ENCODE data around the gene TBC1D9B.

The TBC1D9B gene

DNA sequence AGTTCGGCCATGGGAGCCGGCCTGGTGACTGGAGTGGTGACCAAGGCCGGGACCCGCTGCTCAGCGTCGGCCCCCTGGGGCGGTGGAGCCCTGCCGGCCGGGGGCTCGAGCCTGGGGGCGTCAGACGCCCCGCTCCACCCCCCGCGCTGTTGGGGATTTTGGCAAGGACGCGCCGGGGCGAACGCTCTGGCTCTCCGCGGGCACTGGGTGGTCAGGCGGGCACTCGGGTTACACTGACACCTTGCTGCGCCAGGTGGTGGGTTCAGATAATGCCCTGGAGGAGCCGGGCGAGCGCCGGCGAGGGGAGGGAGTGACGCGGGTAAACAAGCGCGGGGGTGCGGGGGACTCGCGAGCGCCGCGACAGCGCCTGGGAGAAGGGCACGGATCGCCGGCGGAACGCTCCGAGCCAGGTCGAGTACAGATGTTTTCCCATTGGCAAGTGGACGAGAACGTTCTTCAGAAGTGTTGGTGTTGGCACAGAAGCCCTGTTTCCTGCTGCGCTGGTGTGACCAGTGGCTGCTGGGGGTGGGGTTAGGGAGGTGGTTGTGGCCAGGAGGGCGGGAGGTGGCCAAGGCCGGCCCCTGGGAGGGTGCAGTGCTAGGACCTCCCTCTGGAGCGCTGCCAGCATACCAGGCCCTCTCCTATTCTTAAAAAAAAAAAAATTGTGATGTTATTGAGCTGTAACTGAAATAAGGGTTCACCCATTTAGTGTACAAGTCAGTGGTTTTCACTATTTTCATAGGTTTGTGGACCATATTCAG is 86.2 kb downstream of the TBC1D9B start:
- Histone ChIP-seq H3K27ac (ENCODE audit: insufficient read depth, low read depth, low read length, poor library complexity, severe bottlenecking) (peak overlapping the region; percentile 78), H3K4me1 (ENCODE audit: control insufficient read depth, insufficient read depth, low read length) (peaks cover 27% of the 10 kb centered on the region), H3K9me3 (ENCODE audit: control insufficient read depth, low read length) (no peaks in the 10 kb centered on the region), H3K4me3 (ENCODE audit: insufficient read depth, low read depth, low read length) (peak overlapping the region; percentile 87), H3K27me3 (ENCODE audit: control insufficient read depth, insufficient read depth, low read length, poor library complexity, severe bottlenecking) (peaks cover 29% of the 10 kb centered on the region), H3K36me3 (ENCODE audit: control insufficient read depth, insufficient read depth, low read length) (peaks cover 8% of the 10 kb centered on the region)
- 0 to 1% methylated on average over 54 of the region's 54 CpGs for WGBS, 2 experiments

DNA sequence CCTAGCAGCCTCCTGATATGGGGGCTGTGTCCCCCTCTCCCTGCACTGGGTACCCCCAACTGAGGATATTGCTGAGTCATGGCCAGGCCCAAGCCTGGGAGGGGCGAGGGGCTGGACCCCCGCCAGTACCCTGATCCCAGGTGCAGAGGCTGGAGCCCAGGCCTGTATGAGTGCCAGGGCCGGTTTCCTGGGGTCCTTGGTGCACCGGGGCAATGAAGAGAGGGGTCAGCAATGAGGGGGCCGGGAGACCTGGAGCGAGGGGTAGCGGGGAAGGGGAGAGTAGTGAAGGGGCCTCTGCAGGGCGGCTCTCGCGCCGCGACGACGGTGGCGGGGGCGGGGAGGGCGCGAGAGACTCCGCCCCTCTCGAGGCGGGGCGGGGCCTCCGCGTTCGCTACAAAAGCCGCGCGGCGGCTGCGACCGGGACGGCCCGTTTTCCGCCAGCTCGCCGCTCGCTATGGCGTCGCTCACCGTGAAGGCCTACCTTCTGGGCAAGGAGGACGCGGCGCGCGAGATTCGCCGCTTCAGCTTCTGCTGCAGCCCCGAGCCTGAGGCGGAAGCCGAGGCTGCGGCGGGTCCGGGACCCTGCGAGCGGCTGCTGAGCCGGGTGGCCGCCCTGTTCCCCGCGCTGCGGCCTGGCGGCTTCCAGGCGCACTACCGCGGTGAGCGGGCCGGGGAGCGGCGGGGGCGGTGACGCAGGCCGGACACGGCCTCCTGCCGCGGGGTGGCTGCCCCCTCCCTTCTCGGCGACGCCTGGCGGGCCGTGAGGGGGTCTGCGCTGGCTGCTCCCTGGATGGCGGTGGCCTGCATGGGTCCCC is 87.0 kb downstream of the TBC1D9B start, which contains the start of gene SQSTM1:
Gene SQSTM1 (plus strand): TSS at position 423 of the 815 bp plus-strand sequence. CDS start 32 bp downstream, at position 455.
- peak within 1 kb of the TSS; percentile 87 for H3K4me3 ChIP-seq (ENCODE audit: insufficient read depth, low read depth, low read length)
- H3K9me3 ChIP-seq (ENCODE audit: control insufficient read depth, low read length) = no peaks in the 10 kb centered on the region
- peak within 1 kb of the TSS; percentile 78 for H3K27ac ChIP-seq (ENCODE audit: insufficient read depth, low read depth, low read length, poor library complexity, severe bottlenecking)
- H3K36me3 ChIP-seq (ENCODE audit: control insufficient read depth, insufficient read depth, low read length) = peaks cover 6% of the 10 kb centered on the region
- H3K27me3 ChIP-seq (ENCODE audit: control insufficient read depth, insufficient read depth, low read length, poor library complexity, severe bottlenecking) = peaks cover 35% of the 10 kb centered on the region
- H3K4me1 ChIP-seq (ENCODE audit: control insufficient read depth, insufficient read depth, low read length) = peaks cover 27% of the 10 kb centered on the region
- 2% methylated on average over 81 of the region's 81 CpGs for WGBS, 2 experiments

DNA sequence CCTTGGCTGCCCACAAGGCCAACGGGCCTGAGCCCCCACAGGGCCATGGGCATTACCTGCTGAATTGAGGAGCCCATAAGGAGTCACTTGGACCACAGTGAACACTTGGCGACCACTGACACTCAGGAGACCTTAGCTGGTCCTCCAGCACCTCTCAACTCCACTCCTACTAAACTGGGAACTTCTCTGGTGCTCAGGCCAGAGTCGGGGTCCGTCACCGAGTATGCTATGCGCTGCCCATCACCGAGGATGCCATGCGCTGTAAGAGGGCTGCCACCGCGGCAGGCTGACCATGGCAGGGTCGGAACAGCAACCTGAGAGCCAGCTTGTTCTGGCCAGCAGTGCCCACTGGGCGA is 87.6 kb downstream of the TBC1D9B start:
- Histone ChIP-seq H3K4me3 (ENCODE audit: insufficient read depth, low read depth, low read length) (no peak overlapping the region), H3K4me1 (ENCODE audit: control insufficient read depth, insufficient read depth, low read length) (peaks cover 27% of the 10 kb centered on the region), H3K36me3 (ENCODE audit: control insufficient read depth, insufficient read depth, low read length) (no peaks in the 10 kb centered on the region), H3K27me3 (ENCODE audit: control insufficient read depth, insufficient read depth, low read length, poor library complexity, severe bottlenecking) (peaks cover 35% of the 10 kb centered on the region), H3K27ac (ENCODE audit: insufficient read depth, low read depth, low read length, poor library complexity, severe bottlenecking) (no peak overlapping the region), H3K9me3 (ENCODE audit: control insufficient read depth, low read length) (no peaks in the 10 kb centered on the region)
- 84 to 87% methylated on average over 12 of the region's 12 CpGs for WGBS, 2 experiments

- H3K9me3 ChIP-seq (ENCODE audit: control insufficient read depth, low read length) = no peaks in the 10 kb centered on the region
- H3K27ac ChIP-seq (ENCODE audit: insufficient read depth, low read depth, low read length, poor library complexity, severe bottlenecking) = no peak overlapping the region
- WGBS, 2 experiments = 40 to 42% methylated on average over 25 of the region's 26 CpGs
- peaks cover 27% of the 10 kb centered on the region for H3K4me1 ChIP-seq (ENCODE audit: control insufficient read depth, insufficient read depth, low read length)
- no peaks in the 10 kb centered on the region for H3K36me3 ChIP-seq (ENCODE audit: control insufficient read depth, insufficient read depth, low read length)
- H3K27me3 ChIP-seq (ENCODE audit: control insufficient read depth, insufficient read depth, low read length, poor library complexity, severe bottlenecking) = peaks cover 35% of the 10 kb centered on the region
- no peak overlapping the region for H3K4me3 ChIP-seq (ENCODE audit: insufficient read depth, low read depth, low read length)
These were observed 88.2 kb downstream of the TBC1D9B start for GRCh38 chr5:179819296-179820126.

- H3K27me3 ChIP-seq (ENCODE audit: control insufficient read depth, insufficient read depth, low read length, poor library complexity, severe bottlenecking) = peaks cover 35% of the 10 kb centered on the region
- WGBS, 2 experiments = 5% methylated on average over 35 of the region's 35 CpGs
- H3K9me3 ChIP-seq (ENCODE audit: control insufficient read depth, low read length) = no peaks in the 10 kb centered on the region
- H3K4me3 ChIP-seq (ENCODE audit: insufficient read depth, low read depth, low read length) = peak overlapping the region; percentile 22
- peaks cover 27% of the 10 kb centered on the region for H3K4me1 ChIP-seq (ENCODE audit: control insufficient read depth, insufficient read depth, low read length)
- no peaks in the 10 kb centered on the region for H3K36me3 ChIP-seq (ENCODE audit: control insufficient read depth, insufficient read depth, low read length)
- H3K27ac ChIP-seq (ENCODE audit: insufficient read depth, low read depth, low read length, poor library complexity, severe bottlenecking) = no peak overlapping the region
These were observed 88.9 kb downstream of the TBC1D9B start for GRCh38 chr5:179818746-179819295.

- H3K36me3 ChIP-seq (ENCODE audit: control insufficient read depth, insufficient read depth, low read length) = no peaks in the 10 kb centered on the region
- peaks cover 27% of the 10 kb centered on the region for H3K4me1 ChIP-seq (ENCODE audit: control insufficient read depth, insufficient read depth, low read length)
- peak overlapping the region; percentile 22 for H3K4me3 ChIP-seq (ENCODE audit: insufficient read depth, low read depth, low read length)
- WGBS, 2 experiments = 59 to 63% methylated on average over 14 of the region's 14 CpGs
- no peak overlapping the region for H3K27ac ChIP-seq (ENCODE audit: insufficient read depth, low read depth, low read length, poor library complexity, severe bottlenecking)
- peaks cover 35% of the 10 kb centered on the region for H3K27me3 ChIP-seq (ENCODE audit: control insufficient read depth, insufficient read depth, low read length, poor library complexity, severe bottlenecking)
- no peaks in the 10 kb centered on the region for H3K9me3 ChIP-seq (ENCODE audit: control insufficient read depth, low read length)
These were observed 89.6 kb downstream of the TBC1D9B start for GRCh38 chr5:179817890-179818745.

- 71 to 78% methylated on average over 8 of the region's 8 CpGs for WGBS, 2 experiments
- H3K4me3 ChIP-seq (ENCODE audit: insufficient read depth, low read depth, low read length) = peak overlapping the region; percentile 35
- H3K27me3 ChIP-seq (ENCODE audit: control insufficient read depth, insufficient read depth, low read length, poor library complexity, severe bottlenecking) = peaks cover 35% of the 10 kb centered on the region
- no peaks in the 10 kb centered on the region for H3K9me3 ChIP-seq (ENCODE audit: control insufficient read depth, low read length)
- peaks cover 23% of the 10 kb centered on the region for H3K4me1 ChIP-seq (ENCODE audit: control insufficient read depth, insufficient read depth, low read length)
- no peaks in the 10 kb centered on the region for H3K36me3 ChIP-seq (ENCODE audit: control insufficient read depth, insufficient read depth, low read length)
- H3K27ac ChIP-seq (ENCODE audit: insufficient read depth, low read depth, low read length, poor library complexity, severe bottlenecking) = no peak overlapping the region
These were observed 90.2 kb downstream of the TBC1D9B start for GRCh38 chr5:179817470-179817840.

DNA sequence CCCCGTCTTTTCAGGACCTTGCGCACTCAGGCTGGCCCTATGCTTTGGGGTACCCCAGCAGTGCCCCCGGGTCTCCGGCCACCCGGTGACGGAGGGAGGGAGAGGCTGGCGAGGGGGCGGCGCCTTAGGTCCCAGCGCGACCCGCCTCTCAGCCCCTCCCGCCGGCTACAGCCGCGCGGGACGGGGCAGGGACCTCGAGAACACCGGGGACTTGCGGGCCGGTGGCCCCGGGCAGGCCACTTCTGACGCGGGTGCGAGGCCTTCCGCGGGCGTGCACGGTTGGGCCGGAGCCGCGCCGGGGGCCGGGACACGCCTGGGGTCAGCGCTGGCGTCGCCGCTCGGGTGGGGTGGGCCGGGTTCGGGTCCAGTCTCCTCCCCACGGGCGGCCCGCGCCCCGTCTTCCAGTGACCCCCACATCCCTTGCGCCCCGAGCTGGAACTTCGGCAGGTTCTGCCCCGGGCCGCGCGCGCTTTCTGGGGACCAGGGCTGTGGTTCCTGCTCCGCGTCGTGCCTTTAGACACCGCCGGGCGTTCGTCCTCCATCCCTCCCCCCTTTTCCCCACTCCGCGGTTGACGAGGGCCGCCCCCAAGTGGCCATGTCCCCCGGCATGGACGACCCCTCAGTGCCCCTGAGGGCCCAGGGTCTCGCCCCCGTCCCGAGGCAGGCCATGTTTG is 90.8 kb downstream of the TBC1D9B start:
- WGBS, 2 experiments = 3 to 4% methylated on average over 72 of the region's 72 CpGs
- Histone ChIP-seq H3K4me3 (ENCODE audit: insufficient read depth, low read depth, low read length) (peak overlapping the region; percentile 35), H3K27me3 (ENCODE audit: control insufficient read depth, insufficient read depth, low read length, poor library complexity, severe bottlenecking) (peaks cover 35% of the 10 kb centered on the region), H3K9me3 (ENCODE audit: control insufficient read depth, low read length) (no peaks in the 10 kb centered on the region), H3K36me3 (ENCODE audit: control insufficient read depth, insufficient read depth, low read length) (no peaks in the 10 kb centered on the region), H3K4me1 (ENCODE audit: control insufficient read depth, insufficient read depth, low read length) (peaks cover 17% of the 10 kb centered on the region), H3K27ac (ENCODE audit: insufficient read depth, low read depth, low read length, poor library complexity, severe bottlenecking) (no peak overlapping the region)

DNA sequence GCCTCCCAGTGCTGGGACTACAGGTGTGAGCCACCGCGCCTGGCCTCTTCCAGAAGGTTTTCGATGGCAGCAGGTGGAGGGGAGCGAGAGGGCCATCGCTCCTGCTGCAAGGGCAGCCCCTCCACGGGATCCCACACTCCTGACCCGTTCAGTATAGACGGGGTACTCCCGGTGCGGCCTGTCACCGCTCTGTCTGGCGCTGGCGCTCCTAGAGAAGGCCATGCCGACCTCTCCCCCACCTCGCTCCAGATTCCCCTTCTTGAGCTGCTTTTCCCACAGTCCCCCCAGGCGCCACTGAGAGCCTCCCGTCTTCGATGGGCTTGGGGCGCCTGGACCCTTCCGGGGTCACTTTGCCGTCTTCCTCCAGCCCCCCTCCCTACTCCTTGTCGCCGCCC is 91.3 kb downstream of the TBC1D9B start:
- Histone ChIP-seq H3K27ac (ENCODE audit: insufficient read depth, low read depth, low read length, poor library complexity, severe bottlenecking) (no peak overlapping the region), H3K27me3 (ENCODE audit: control insufficient read depth, insufficient read depth, low read length, poor library complexity, severe bottlenecking) (peaks cover 35% of the 10 kb centered on the region), H3K36me3 (ENCODE audit: control insufficient read depth, insufficient read depth, low read length) (no peaks in the 10 kb centered on the region), H3K9me3 (ENCODE audit: control insufficient read depth, low read length) (no peaks in the 10 kb centered on the region), H3K4me3 (ENCODE audit: insufficient read depth, low read depth, low read length) (peak overlapping the region; percentile 35), H3K4me1 (ENCODE audit: control insufficient read depth, insufficient read depth, low read length) (peaks cover 15% of the 10 kb centered on the region)
- WGBS, 2 experiments = 65 to 69% methylated on average over 23 of the region's 23 CpGs
